Duodenal mucosa (tissue), 2 donors: ENCODE results near the gene TSHZ2.

Experiments
- H3K27ac ChIP-seq: one replicate; pipeline ENCODE4 v1.7.0; 2013; ENCODE audit warnings: low read depth, low read length
- H3K27me3 ChIP-seq, 2 donors: one replicate each; pipeline ENCODE4 v1.7.0; 2013; ENCODE audit warnings: low read length in 2 of 2, control low read depth in 1 of 2; ENCODE audit not compliant: insufficient read depth in 2 of 2, control insufficient read depth in 1 of 2
- H3K36me3 ChIP-seq, 2 donors: one replicate each; pipeline ENCODE4 v1.7.0; 2013; ENCODE audit warnings: low read length in 2 of 2, control low read depth in 1 of 2; ENCODE audit not compliant: insufficient read depth in 2 of 2, control insufficient read depth in 1 of 2
- H3K4me1 ChIP-seq, 2 donors: one replicate each; pipeline ENCODE4 v1.7.0; 2013; ENCODE audit warnings: low read length in 2 of 2, control low read depth in 1 of 2; ENCODE audit not compliant: insufficient read depth in 2 of 2, control insufficient read depth in 1 of 2
- H3K4me3 ChIP-seq, 2 donors: one replicate each; pipeline ENCODE4 v1.7.0; 2013; ENCODE audit warnings: low read length in 2 of 2, low read depth in 1 of 2
- H3K9ac ChIP-seq, 2 donors: one replicate each; pipeline ENCODE4 v1.7.0; 2013; ENCODE audit warnings: low read length in 2 of 2, low read depth in 1 of 2
- H3K9me3 ChIP-seq, 2 donors: one replicate each; pipeline ENCODE4 v1.7.0; 2013; ENCODE audit warnings: low read length in 2 of 2, control low read depth in 1 of 2; ENCODE audit not compliant: control insufficient read depth in 1 of 2

TSHZ2 gene

GRCh38 chr20:53384392-53384791 lies 412.2 kb downstream of the TSHZ2 start:
- Histone ChIP-seq H3K4me3 (no peak overlapping the region), H3K9me3 (no peaks in the 10 kb centered on the region), H3K9ac (no peak overlapping the region), H3K4me1 (no peaks in the 10 kb centered on the region), H3K27ac (no peak overlapping the region), H3K36me3 (no peaks in the 10 kb centered on the region), H3K27me3 (no peaks in the 10 kb centered on the region)

- no peaks in the 10 kb centered on the region for H3K36me3 ChIP-seq
- no peaks in the 10 kb centered on the region for H3K4me1 ChIP-seq
- no peak overlapping the region for H3K9ac ChIP-seq
- no peaks in the 10 kb centered on the region for H3K27me3 ChIP-seq
- no peaks in the 10 kb centered on the region for H3K9me3 ChIP-seq
- H3K27ac ChIP-seq: no peak overlapping the region
- H3K4me3 ChIP-seq: no peak overlapping the region
These were observed 414.0 kb downstream of the TSHZ2 start for GRCh38 chr20:53385941-53386767.

- Histone ChIP-seq H3K4me3 (no peak overlapping the region), H3K4me1 (no peaks in the 10 kb centered on the region), H3K9me3 (no peaks in the 10 kb centered on the region), H3K27ac (no peak overlapping the region), H3K9ac (no peak overlapping the region), H3K36me3 (no peaks in the 10 kb centered on the region), H3K27me3 (no peaks in the 10 kb centered on the region)
These were observed 416.0 kb downstream of the TSHZ2 start for GRCh38 chr20:53387983-53388675.

- Histone ChIP-seq H3K9ac (no peak overlapping the region), H3K4me3 (no peak overlapping the region), H3K27ac (no peak overlapping the region), H3K27me3 (no peaks in the 10 kb centered on the region), H3K4me1 (no peaks in the 10 kb centered on the region), H3K9me3 (no peaks in the 10 kb centered on the region), H3K36me3 (no peaks in the 10 kb centered on the region)
These were observed 417.6 kb downstream of the TSHZ2 start for GRCh38 chr20:53389516-53390300.

GRCh38 chr20:53390770-53391169 lies 418.6 kb downstream of the TSHZ2 start:
- Histone ChIP-seq H3K4me1 (no peaks in the 10 kb centered on the region), H3K27me3 (no peaks in the 10 kb centered on the region), H3K9me3 (no peaks in the 10 kb centered on the region), H3K27ac (no peak overlapping the region), H3K9ac (no peak overlapping the region), H3K36me3 (no peaks in the 10 kb centered on the region), H3K4me3 (no peak overlapping the region)

- Histone ChIP-seq H3K9me3 (no peaks in the 10 kb centered on the region), H3K27me3 (no peaks in the 10 kb centered on the region), H3K4me3 (no peak overlapping the region), H3K27ac (no peak overlapping the region), H3K9ac (no peak overlapping the region), H3K4me1 (no peaks in the 10 kb centered on the region), H3K36me3 (no peaks in the 10 kb centered on the region)
These were observed 422.3 kb downstream of the TSHZ2 start for GRCh38 chr20:53394433-53394832.

GRCh38 chr20:53395188-53395923 lies 423.2 kb downstream of the TSHZ2 start:
- Histone ChIP-seq H3K9ac (no peak overlapping the region), H3K4me3 (no peak overlapping the region), H3K27me3 (no peaks in the 10 kb centered on the region), H3K4me1 (no peaks in the 10 kb centered on the region), H3K27ac (no peak overlapping the region), H3K9me3 (no peaks in the 10 kb centered on the region), H3K36me3 (no peaks in the 10 kb centered on the region)

- Histone ChIP-seq H3K36me3 (no peaks in the 10 kb centered on the region), H3K9ac (no peak overlapping the region)
These were observed 426.9 kb downstream of the TSHZ2 start for GRCh38 chr20:53399083-53399482.

GRCh38 chr20:53399592-53400335 lies 427.6 kb downstream of the TSHZ2 start:
- no peaks in the 10 kb centered on the region for H3K36me3 ChIP-seq
- no peaks in the 10 kb centered on the region for H3K4me1 ChIP-seq
- H3K4me3 ChIP-seq: no peak overlapping the region
- no peak overlapping the region for H3K27ac ChIP-seq
- no peaks in the 10 kb centered on the region for H3K9me3 ChIP-seq
- H3K27me3 ChIP-seq: no peaks in the 10 kb centered on the region
- H3K9ac ChIP-seq: no peak overlapping the region

More at GRCh38 chr20:53399083-53399482, 426.9 kb downstream of the TSHZ2 start:
- H3K27ac ChIP-seq: no peak overlapping the region
- H3K4me3 ChIP-seq: no peak overlapping the region
- no peaks in the 10 kb centered on the region for H3K9me3 ChIP-seq
- H3K27me3 ChIP-seq: no peaks in the 10 kb centered on the region
- no peaks in the 10 kb centered on the region for H3K4me1 ChIP-seq
